MM.1S (cell line): ENCODE results near the gene ABCC1.

Experiments
- EZH2 ChIP-seq: fragments of 300-600 bp; sonication (generic); optimal IDR thresholded peaks from 2 replicates; pipeline ENCODE3; 2017; ENCODE audit warnings: low read depth, mild to moderate bottlenecking, antibody characterized with exemption, low read length, mixed read lengths
- TF ChIP-seq, protein P1 (sequence below): fragments of 300-600 bp; sonication (generic); IDR thresholded peaks from 2 replicates; pipeline ENCODE4 v1.5.1; 2016; ENCODE audit warnings: antibody characterized with exemption, low read length, mixed read lengths

GRCh38 chr16:16067127-16067526 is 117.7 kb downstream of the ABCC1 start:
- TF ChIP-seq, protein P1, sequence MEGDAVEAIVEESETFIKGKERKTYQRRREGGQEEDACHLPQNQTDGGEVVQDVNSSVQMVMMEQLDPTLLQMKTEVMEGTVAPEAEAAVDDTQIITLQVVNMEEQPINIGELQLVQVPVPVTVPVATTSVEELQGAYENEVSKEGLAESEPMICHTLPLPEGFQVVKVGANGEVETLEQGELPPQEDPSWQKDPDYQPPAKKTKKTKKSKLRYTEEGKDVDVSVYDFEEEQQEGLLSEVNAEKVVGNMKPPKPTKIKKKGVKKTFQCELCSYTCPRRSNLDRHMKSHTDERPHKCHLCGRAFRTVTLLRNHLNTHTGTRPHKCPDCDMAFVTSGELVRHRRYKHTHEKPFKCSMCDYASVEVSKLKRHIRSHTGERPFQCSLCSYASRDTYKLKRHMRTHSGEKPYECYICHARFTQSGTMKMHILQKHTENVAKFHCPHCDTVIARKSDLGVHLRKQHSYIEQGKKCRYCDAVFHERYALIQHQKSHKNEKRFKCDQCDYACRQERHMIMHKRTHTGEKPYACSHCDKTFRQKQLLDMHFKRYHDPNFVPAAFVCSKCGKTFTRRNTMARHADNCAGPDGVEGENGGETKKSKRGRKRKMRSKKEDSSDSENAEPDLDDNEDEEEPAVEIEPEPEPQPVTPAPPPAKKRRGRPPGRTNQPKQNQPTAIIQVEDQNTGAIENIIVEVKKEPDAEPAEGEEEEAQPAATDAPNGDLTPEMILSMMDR: no peak
- TF ChIP-seq EZH2: no peak
